Tibial artery (tissue), 4 donors: ENCODE data around the gene KRTAP5-1.

Source experiments
- DNase-seq, 2 donors: peaks; one replicate each; pipeline ENCODE4 v3.0.0-alpha.2; 2019
- H3K27ac ChIP-seq, 2 donors: fragments of 200-600 bp; sonication (generic) in 1 of 2; 1 replicate in 1 of 2; 2 replicates in 1 of 2; pipeline ENCODE4 v1.5.1; 2018 to 2019; ENCODE audit warnings: mild to moderate bottlenecking in 1 of 2
- H3K27me3 ChIP-seq, 2 donors: fragments of 200-600 bp; sonication (generic) in 1 of 2; one replicate each; pipeline versions ENCODE4 v1.5.1 to v1.6.0; 2016 to 2019
- H3K36me3 ChIP-seq, 3 donors: fragments of 200-600 bp; sonication (generic) in 2 of 3; one replicate each; pipeline ENCODE4 v1.5.1; 2016 to 2019; ENCODE audit warnings: mild to moderate bottlenecking in 2 of 3
- H3K4me1 ChIP-seq, 4 donors: fragments of 200-600 bp; sonication (generic) in 2 of 4; 1 replicate in 3 of 4; 2 replicates in 1 of 4; pipeline ENCODE4 v1.5.1; 2016 to 2019
- H3K4me3 ChIP-seq, 2 donors: fragments of 200-600 bp; sonication (generic) in 1 of 2; 1 replicate in 1 of 2; 2 replicates in 1 of 2; pipeline ENCODE4 v1.5.1; 2018 to 2019; ENCODE audit warnings: mild to moderate bottlenecking in 2 of 2
- H3K9me3 ChIP-seq, 3 donors: fragments of 200-600 bp; sonication (generic) in 1 of 3; one replicate each; pipeline ENCODE4 v1.5.1; 2016 to 2019
- intact Hi-C: fragments of 100-400 bp; cut with DNase I; formaldehyde crosslinking; loops from one replicate; pipeline ENCODE4 v1.15.0; 2023; ENCODE audit warnings: low total_unique reads
- TF ChIP-seq, protein P1 (sequence below), 2 experiments: fragments of 200-600 bp in 1 of 2; fragments of 450-650 bp in 1 of 2; IDR thresholded peaks; one replicate each; pipeline ENCODE4 v1.5.1; 2017 to 2019; ENCODE audit warnings: antibody characterized with exemption in 2 of 2, mild to moderate bottlenecking in 1 of 2, moderate library complexity in 1 of 2

The KRTAP5-1 gene

DNA sequence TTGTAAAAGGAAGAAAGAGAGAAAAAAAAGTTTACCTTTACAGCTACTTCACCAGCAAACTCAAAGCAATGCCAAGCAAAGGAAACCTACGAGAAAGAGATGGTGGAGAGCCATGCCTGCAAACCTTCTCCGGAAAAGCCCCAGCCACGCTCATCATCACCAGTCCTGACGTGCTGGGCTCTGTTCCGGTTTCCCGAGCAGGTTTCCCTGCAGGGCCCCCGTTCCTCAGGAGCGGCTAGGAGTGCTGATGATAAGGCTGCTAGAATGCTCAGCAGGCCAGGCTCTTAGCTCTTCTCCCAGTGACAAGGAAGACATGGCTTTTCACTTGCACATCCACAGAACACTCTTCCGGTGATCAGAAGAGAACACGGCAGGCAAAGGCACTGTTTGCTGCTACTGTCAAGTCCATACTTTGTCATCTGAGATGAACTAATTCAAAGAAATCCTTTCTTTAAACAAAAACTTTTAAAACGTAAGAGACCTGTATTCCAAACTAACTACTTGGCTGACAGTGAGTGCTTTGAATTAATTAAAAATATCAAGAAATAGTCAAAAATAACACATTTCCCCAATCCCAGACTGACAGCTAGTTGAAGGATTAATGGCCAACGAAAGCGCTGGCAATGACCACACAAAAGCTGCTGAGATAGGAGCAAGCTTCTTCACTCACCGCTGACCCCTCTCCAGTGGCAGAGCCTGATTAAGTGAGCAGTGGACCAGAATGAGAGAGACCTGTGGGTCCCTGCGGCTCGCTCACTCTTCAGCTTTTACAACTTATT is 48.8 kb downstream of the KRTAP5-1 start:
- peaks cover 0 to 58% (median 48%) of the 10 kb centered on the region in 4 donors for H3K4me1 ChIP-seq
- intact Hi-C loops = no loop called here
- H3K9me3 ChIP-seq = no peaks in the 10 kb centered on the region
- H3K4me3 ChIP-seq = no peak overlapping the region
- peaks cover 0 to 10% of the 10 kb centered on the region in 2 donors for H3K27me3 ChIP-seq
- DNase-seq = no peak
- H3K36me3 ChIP-seq = peaks cover 11 to 20% (median 13%) of the 10 kb centered on the region in 3 donors
- no peak overlapping the region for H3K27ac ChIP-seq
- TF ChIP-seq, protein P1, sequence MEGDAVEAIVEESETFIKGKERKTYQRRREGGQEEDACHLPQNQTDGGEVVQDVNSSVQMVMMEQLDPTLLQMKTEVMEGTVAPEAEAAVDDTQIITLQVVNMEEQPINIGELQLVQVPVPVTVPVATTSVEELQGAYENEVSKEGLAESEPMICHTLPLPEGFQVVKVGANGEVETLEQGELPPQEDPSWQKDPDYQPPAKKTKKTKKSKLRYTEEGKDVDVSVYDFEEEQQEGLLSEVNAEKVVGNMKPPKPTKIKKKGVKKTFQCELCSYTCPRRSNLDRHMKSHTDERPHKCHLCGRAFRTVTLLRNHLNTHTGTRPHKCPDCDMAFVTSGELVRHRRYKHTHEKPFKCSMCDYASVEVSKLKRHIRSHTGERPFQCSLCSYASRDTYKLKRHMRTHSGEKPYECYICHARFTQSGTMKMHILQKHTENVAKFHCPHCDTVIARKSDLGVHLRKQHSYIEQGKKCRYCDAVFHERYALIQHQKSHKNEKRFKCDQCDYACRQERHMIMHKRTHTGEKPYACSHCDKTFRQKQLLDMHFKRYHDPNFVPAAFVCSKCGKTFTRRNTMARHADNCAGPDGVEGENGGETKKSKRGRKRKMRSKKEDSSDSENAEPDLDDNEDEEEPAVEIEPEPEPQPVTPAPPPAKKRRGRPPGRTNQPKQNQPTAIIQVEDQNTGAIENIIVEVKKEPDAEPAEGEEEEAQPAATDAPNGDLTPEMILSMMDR (IDR thresholded peaks at IDR 0.05) = no peak

DNA sequence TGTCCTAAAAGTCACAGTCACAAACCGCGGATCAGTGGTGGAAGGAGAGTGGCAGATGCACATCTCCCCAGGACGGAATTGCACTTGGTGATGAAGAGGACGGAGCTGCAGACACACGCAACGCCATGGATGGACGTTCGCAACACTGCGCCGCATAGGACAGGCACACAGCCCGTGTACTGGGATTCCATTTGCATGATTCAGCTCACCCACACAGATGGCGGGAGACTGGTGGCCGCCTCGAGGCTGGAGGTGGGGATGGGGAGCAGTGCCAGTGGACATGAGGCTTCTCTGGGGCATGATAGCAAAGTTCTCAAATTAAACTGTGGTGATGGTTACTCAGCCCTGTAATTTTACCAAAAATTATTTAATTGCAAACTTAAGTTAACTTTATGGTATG is 50.4 kb downstream of the KRTAP5-1 start:
- no peak for DNase-seq
- Histone ChIP-seq H3K4me1 (peaks cover 0 to 68% (median 56%) of the 10 kb centered on the region in 4 donors), H3K27ac (peak overlapping the region; percentile 10 to 54), H3K36me3 (peaks cover 11 to 20% (median 13%) of the 10 kb centered on the region in 3 donors), H3K9me3 (no peaks in the 10 kb centered on the region), H3K27me3 (peaks cover 0 to 10% of the 10 kb centered on the region in 2 donors), H3K4me3 (no peak overlapping the region)
- TF ChIP-seq, protein P1 (IDR thresholded peaks at IDR 0.05) = no peak
- intact Hi-C loops = no loop called here
